HG02610 (cell line): ENCODE results near the gene CAPN15.

Source experiments
- ATAC-seq: cut with Tn5 transposase; IDR thresholded peaks from one replicate; pipeline ENCODE4 v1.9.1; 2021; ENCODE audit warnings: mild to moderate bottlenecking, moderate library complexity; ENCODE audit not compliant: unreplicated experiment

CAPN15 gene

GRCh38 chr16:540645-541340 is 13.3 kb downstream of the CAPN15 start:
- no peak for ATAC-seq

- no peak for ATAC-seq
Measured at GRCh38 chr16:543301-544164, 16.0 kb downstream of the CAPN15 start.

GRCh38 chr16:544517-544916 is 17.0 kb downstream of the CAPN15 start:
- ATAC-seq: no peak

- no peak for ATAC-seq
Measured at GRCh38 chr16:546909-547770, 19.6 kb downstream of the CAPN15 start.

GRCh38 chr16:548586-548985 is 21.1 kb downstream of the CAPN15 start:
- no peak for ATAC-seq

DNA sequence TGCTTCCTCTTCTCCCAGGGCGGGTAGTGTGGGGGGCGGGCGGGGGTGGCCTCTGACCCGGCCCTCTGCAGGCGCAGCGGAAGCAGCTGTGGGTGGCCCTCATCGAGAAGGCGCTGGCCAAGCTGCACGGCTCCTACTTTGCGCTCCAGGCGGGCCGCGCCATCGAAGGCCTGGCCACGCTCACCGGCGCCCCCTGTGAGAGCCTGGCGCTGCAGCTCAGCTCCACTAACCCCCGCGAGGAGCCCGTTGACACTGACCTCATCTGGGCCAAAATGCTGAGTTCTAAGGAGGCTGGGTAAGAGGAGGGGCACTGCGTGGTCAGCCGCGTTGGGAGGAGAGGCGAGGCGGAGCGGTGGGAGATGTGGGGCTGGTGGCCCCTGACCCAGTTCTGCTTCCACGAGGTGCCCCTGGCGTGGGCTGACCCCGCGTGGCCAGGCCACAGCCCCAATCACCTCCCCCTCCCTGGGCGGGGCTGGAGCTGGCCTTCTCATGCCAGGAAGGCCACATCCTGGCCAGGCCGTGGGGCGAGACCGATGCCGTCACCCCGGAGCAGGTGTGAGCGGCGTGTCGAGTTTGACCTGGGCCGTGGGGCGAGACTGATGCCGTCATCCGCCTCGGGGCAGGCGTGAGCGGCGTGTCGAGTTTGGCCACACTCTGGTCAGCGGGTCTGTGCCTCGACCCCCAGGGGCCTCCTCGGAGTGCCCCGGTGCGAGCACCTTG is 22.2 kb downstream of the CAPN15 start:
- ATAC-seq: no peak

- ATAC-seq: no peak
Measured at GRCh38 chr16:551210-551609, 23.7 kb downstream of the CAPN15 start.

DNA sequence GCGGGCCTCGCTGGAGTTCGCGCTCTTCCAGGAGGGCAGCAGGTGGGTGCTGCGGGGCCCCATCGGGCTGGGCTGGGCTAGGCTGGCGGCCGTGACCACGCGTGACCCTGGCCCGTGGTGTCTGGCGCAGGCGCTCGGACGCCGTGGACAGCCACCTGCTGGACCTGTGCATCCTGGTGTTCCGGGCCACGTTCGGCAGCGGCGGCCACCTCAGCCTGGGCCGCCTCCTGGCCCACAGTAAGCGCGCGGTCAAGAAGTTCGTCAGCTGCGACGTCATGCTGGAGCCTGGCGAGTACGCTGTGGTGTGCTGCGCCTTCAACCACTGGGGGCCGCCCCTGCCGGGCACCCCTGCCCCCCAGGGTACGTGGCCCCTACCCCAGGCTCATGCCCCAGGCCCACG is 24.7 kb downstream of the CAPN15 start:
- ATAC-seq: no peak

DNA sequence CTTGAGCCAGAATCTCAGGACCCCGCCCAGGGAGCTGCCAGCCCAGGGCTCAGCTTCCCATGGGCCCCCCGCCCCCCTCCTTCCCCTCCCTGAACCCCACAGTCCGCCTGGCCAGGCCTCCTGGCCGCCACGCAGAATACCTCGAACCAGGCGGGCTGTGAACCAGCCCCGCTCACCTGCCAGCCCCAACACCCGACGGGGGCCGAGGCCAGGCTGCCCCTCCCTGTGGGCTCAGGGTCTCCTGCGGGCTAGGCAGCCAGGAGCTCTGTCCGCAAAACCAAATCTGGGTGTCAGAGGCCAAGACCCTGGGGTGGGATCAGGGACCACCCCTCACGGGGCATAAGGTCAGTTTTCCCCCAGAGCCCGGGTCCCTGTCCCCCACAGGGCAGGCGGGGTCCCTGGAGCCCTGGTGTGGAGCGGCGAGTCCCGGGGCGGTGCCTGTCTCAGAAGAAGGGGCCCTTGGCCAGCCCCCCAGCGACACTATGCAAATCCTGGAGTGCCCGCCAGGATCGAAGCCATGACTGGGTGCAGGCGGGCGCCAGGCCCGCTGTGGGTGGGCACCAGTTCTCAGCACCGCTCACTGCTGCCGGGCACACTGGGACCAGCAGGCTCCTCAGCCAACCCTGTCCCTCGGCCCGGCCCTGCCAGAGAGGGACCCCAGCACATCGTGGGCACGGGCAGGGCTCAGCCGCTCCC is 26.2 kb downstream of the CAPN15 start:
- ATAC-seq: no peak

DNA sequence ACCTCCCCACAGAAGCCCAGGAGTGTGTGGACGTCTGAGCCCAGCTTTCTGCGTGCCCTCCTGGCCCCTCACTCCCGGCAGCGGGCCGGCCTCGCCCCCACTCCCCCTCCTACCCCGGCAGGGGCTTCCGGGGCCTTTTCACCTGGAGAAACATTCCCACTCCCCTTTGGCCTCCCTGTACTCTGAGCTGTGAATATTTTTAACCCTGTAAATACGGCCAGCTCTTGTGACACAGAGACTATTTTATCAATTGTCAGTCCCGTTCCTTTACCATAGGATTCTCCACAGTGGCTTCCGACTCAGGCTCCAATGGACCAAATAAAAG is 26.7 kb downstream of the CAPN15 start:
- no peak for ATAC-seq

DNA sequence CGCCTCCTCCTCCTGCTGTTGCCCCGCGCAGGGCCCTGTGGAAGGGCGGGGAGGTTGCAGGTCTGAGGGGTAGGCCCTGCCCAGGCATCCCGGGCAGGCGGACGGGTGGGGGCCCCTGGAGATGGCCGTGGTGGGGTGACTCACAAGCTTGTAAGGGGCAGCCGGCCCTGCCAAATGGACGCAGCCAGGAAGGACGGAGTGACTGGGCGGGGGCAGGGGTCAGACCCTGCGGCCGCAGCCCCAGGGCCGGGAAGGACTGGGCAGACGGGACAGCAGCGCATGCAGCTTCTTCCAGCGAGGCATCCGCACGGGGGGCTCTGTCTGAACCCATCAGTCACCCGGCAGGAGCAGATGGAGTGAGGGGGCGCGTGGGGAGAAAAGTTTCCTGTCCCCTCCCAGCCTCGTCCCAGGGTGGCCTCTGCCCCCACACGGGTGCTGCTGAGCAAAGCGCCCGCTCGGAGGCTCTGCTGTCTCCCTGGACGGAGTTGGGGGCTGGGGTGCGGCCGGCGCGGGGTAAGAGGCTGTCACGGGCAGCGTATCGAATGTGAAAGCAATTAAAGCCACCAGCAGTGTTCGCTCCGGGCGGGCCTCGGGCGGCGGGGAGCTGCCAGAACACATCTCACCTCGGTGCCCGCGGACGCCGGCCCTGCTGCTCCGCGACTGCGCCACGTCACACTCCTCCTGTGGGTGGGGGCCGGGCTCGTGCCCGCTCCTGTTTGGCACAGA is 27.3 kb downstream of the CAPN15 start:
- ATAC-seq: no peak

GRCh38 chr16:555528-556473 is 28.3 kb downstream of the CAPN15 start:
- no peak for ATAC-seq

DNA sequence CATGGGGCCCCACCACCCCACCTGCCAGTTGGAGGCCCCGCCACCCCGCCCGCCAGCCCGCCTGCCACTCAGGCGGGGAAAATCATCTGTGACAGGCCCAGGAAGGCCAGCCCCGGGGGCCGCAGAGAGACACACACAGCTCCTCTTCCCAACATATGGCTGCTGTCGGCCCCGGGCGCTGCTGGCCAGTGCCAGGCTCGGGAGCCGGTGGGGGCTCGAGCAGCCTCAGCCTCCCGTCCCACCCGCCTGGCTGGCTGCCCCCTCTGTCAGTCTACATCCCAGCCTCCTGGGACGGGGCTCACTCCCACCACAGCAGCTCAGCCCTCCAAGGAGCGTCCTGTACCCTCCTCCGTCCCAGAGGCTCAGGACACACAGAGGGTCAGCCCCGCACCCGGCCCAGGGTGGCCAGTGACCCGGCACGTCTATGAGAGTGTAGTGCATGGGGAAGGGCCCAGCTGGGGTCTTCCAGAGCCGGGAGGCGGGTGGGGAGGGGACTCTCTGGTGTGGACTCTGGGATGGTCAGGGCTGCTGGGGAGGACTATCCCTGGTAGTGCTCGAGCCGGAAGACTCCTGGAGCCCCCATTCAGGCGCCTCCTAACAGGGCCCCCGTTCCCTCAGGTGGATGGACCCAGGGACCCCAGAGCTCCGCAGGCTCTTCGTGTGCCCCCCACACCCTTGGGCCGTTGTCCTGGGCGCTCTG is 29.1 kb downstream of the CAPN15 start:
- ATAC-seq: no peak

DNA sequence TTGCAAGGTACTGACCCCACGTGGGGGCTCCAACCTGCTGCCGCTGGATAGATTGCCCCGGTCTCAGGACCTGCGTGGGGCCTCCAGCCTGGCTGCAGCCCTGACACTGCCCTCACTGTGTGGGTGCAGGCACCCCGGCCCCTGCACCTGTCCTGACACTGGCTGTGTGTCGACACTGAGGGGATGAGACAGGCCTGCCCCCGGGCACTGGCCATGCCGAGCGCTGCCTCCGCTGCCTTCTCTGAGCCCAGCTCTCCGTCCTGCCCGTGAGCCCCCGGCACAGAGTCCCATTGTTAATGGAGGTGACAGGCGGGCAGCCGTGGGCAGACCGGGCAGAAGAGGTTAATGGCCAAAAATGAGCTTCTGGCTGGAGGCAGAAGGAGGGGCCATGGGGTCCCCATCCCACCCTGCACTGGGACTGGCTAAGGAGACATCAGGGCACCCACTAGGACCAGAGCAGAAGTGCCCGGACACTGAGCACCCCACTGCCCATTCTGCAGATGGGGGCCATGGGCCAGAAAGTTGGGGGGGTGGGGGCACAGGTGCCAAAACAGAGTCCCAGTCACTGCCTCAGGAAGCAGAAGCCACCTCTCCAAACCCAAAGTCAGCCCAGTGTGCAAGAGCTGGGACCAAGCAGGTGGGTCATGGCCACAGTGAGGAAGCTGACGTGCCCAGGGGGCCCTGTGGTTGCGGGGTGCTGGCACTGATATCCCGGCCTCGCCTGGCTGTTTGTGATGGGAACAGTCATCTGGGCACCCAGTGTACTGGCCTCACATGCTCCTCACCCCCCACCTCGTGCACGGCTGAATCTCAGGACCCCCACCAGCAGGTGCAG is 30.2 kb downstream of the CAPN15 start:
- no peak for ATAC-seq

GRCh38 chr16:558298-559020 is 30.9 kb downstream of the CAPN15 start:
- no peak for ATAC-seq

- ATAC-seq: no peak
Measured at GRCh38 chr16:559021-559380, 31.5 kb downstream of the CAPN15 start.
